H9 (cell line): Measurements from ENCODE around the gene TSPEAR. TPM values are rescaled to one million over a fixed set of nuclear protein-coding genes. Genes with fewer than 3 reads are reported as not detected.

Experiments used
- DNase-seq: peaks from one replicate; pipeline ENCODE4 v3.0.0-alpha.2; 2017
- H2AFZ ChIP-seq: one replicate; pipeline ENCODE4 v1.6.1; 2013; ENCODE audit warnings: mild to moderate bottlenecking, low read length, control low read depth, moderate library complexity
- H2AK5ac ChIP-seq: 2 replicates; pipeline ENCODE4 v1.6.1; 2013; ENCODE audit warnings: low read length, control low read depth, mixed read lengths; ENCODE audit not compliant: insufficient read length
- H2BK120ac ChIP-seq: one replicate; pipeline ENCODE4 v1.6.1; 2013; ENCODE audit warnings: low read depth, mild to moderate bottlenecking, low read length, control low read depth, inconsistent platforms; ENCODE audit not compliant: poor library complexity, severe bottlenecking
- H2BK12ac ChIP-seq: 2 replicates; pipeline ENCODE4 v1.6.1; 2013; ENCODE audit warnings: low read length, control low read depth, mixed read lengths, low read depth; ENCODE audit not compliant: insufficient read length
- H2BK15ac ChIP-seq: 2 replicates; pipeline ENCODE4 v1.6.1; 2013; ENCODE audit warnings: low read depth, low read length, control low read depth
- H2BK20ac ChIP-seq: one replicate; pipeline ENCODE4 v1.6.1; 2013; ENCODE audit warnings: low read depth, mild to moderate bottlenecking, low read length, control low read depth, inconsistent platforms; ENCODE audit not compliant: poor library complexity, severe bottlenecking
- H2BK5ac ChIP-seq: 2 replicates; pipeline ENCODE4 v1.6.1; 2013; ENCODE audit warnings: low read length, control low read depth, mixed read lengths; ENCODE audit not compliant: insufficient read length
- H3K14ac ChIP-seq: 2 replicates; pipeline ENCODE4 v1.6.1; 2013; ENCODE audit warnings: low read length, control low read depth; ENCODE audit not compliant: insufficient read depth
- H3K18ac ChIP-seq: 2 replicates; pipeline ENCODE4 v1.6.1; 2013; ENCODE audit warnings: low read depth, mild to moderate bottlenecking, mixed read lengths, low read length, control low read depth; ENCODE audit not compliant: insufficient read length
- H3K23ac ChIP-seq: 2 replicates; pipeline ENCODE4 v1.6.1; 2013; ENCODE audit warnings: low read length, control low read depth, mixed read lengths, low read depth; ENCODE audit not compliant: insufficient read length
- H3K23me2 ChIP-seq: 2 replicates; pipeline ENCODE4 v1.6.1; 2013; ENCODE audit warnings: low read depth, mild to moderate bottlenecking, mixed read lengths, low read length, control low read depth; ENCODE audit not compliant: insufficient read length, poor library complexity, severe bottlenecking
- H3K27ac ChIP-seq: 2 replicates; pipeline ENCODE4 v1.5.1; 2013; ENCODE audit warnings: low read length, control low read depth, mixed read lengths, low read depth; ENCODE audit not compliant: insufficient read length
- H3K27me3 ChIP-seq: 2 replicates; pipeline ENCODE4 v1.6.1; 2013; ENCODE audit warnings: low read length, control low read depth, inconsistent platforms; ENCODE audit not compliant: insufficient read depth
- H3K4ac ChIP-seq: 2 replicates; pipeline ENCODE4 v1.6.1; 2013; ENCODE audit warnings: low read depth, mild to moderate bottlenecking, control low read depth, inconsistent platforms, low read length, moderate library complexity
- H3K4me1 ChIP-seq: 2 replicates; pipeline ENCODE4 v1.6.1; 2013; ENCODE audit warnings: low read length, control low read depth, inconsistent platforms; ENCODE audit not compliant: insufficient read depth
- H3K4me2 ChIP-seq: 2 replicates; pipeline ENCODE4 v1.6.1; 2013; ENCODE audit warnings: low read length, control low read depth, mixed read lengths; ENCODE audit not compliant: insufficient read length, insufficient read depth
- H3K56ac ChIP-seq: 2 replicates; pipeline ENCODE4 v1.6.1; 2013; ENCODE audit warnings: low read depth, mild to moderate bottlenecking, mixed read lengths, low read length, control low read depth; ENCODE audit not compliant: insufficient read length
- H3K79me1 ChIP-seq: 2 replicates; pipeline ENCODE4 v1.6.1; 2013; ENCODE audit warnings: low read depth, mild to moderate bottlenecking, moderate library complexity, low read length, control low read depth, inconsistent platforms; ENCODE audit not compliant: insufficient read depth, poor library complexity, severe bottlenecking
- H3K79me2 ChIP-seq: 2 replicates; pipeline ENCODE4 v1.6.1; 2013; ENCODE audit warnings: low read length, control low read depth, inconsistent platforms; ENCODE audit not compliant: insufficient read depth
- H3K9ac ChIP-seq: 2 replicates; pipeline ENCODE4 v1.6.1; 2013; ENCODE audit warnings: low read length, control low read depth, mixed read lengths; ENCODE audit not compliant: insufficient read length; ENCODE audit errors: extremely low read depth
- H3K9me3 ChIP-seq: one replicate; pipeline ENCODE4 v1.6.1; 2013; ENCODE audit warnings: low read depth, low read length, inconsistent platforms; ENCODE audit not compliant: control insufficient read depth
- H3T11ph ChIP-seq: one replicate; pipeline ENCODE4 v1.6.1; 2013; ENCODE audit warnings: mild to moderate bottlenecking, low read length, control low read depth, inconsistent platforms
- H4K20me1 ChIP-seq: one replicate; pipeline ENCODE4 v1.6.1; 2013; ENCODE audit not compliant: control insufficient read depth, insufficient read length, insufficient read depth
- H4K5ac ChIP-seq: 2 replicates; pipeline ENCODE4 v1.6.1; 2013; ENCODE audit warnings: low read depth, mild to moderate bottlenecking, mixed read lengths, low read length, control low read depth; ENCODE audit not compliant: insufficient read length
- H4K8ac ChIP-seq: replicated peaks from 2 replicates; pipeline ENCODE4 v1.6.1; 2013; ENCODE audit warnings: low read length, control low read depth, mixed read lengths, low read depth; ENCODE audit not compliant: insufficient read length
- H4K91ac ChIP-seq: 2 replicates; pipeline ENCODE4 v1.6.1; 2013; ENCODE audit warnings: low read depth, mild to moderate bottlenecking, moderate library complexity, mixed read lengths, low read length, control low read depth; ENCODE audit not compliant: insufficient read length
- H3K27ac Mint-ChIP-seq, 3 experiments: 2 replicates in 2 of 3; 3 replicates in 1 of 3; pipeline ENCODE4 v1.8.0; 2020 to 2021; ENCODE audit warnings: mixed read lengths in 3 of 3, mild to moderate bottlenecking in 1 of 3, moderate library complexity in 1 of 3
- H3K27me3 Mint-ChIP-seq: 2 replicates; pipeline ENCODE4 v1.8.0; 2021; ENCODE audit warnings: low read depth, mild to moderate bottlenecking, moderate library complexity, mixed read lengths
- H3K36me3 Mint-ChIP-seq, 3 experiments: 2 replicates in 2 of 3; 3 replicates in 1 of 3; pipeline ENCODE4 v1.8.0; 2020 to 2021; ENCODE audit warnings: low read depth in 3 of 3, mixed read lengths in 3 of 3; ENCODE audit not compliant: insufficient read depth in 1 of 3
- H3K4me1 Mint-ChIP-seq, 2 experiments: 2 replicates each; pipeline ENCODE4 v1.8.0; 2020; ENCODE audit warnings: mixed read lengths in 2 of 2
- H3K4me3 Mint-ChIP-seq, 2 experiments: 2 replicates in 1 of 2; 3 replicates in 1 of 2; pipeline ENCODE4 v1.8.0; 2020 to 2021; ENCODE audit warnings: mild to moderate bottlenecking in 2 of 2, mixed read lengths in 2 of 2, moderate library complexity in 1 of 2
- H3K9me3 Mint-ChIP-seq, 2 experiments: 2 replicates in 1 of 2; 3 replicates in 1 of 2; pipeline ENCODE4 v1.8.0; 2020; ENCODE audit warnings: mild to moderate bottlenecking in 2 of 2, mixed read lengths in 2 of 2, moderate library complexity in 1 of 2
- CTCF ChIP-seq: fragments of 200-600 bp; sonication (generic); conservative IDR thresholded peaks from 3 replicates; pipeline ENCODE4 v1.8.0; 2021; ENCODE audit warnings: antibody characterized with exemption, mild to moderate bottlenecking
- WGBS: extraction: QIAGEN DNeasy Blood & Tissue Kit; methylation state at CpG from one replicate; pipeline ENCODE4 v1.1.7; 2013; ENCODE audit warnings: missing lambda C conversion rate, low lambda C conversion rate, mixed read lengths; ENCODE audit not compliant: insufficient read length; ENCODE audit errors: extremely low coverage; 5-methylcytosine and 5-hydroxymethylcytosine counted together
- total RNA-seq: library from RNA; stranded (reverse); gene quantifications from 2 replicates; pipeline ENCODE4 v1.2.1, GENCODE V29; 2021

TSPEAR gene
- total RNA-seq, 1 experiment from 2014 or later: 1.3 TPM

- H2BK20ac ChIP-seq: no peak overlapping the region
- no peaks in the 10 kb centered on the region for H3K9me3 ChIP-seq
- H3K18ac ChIP-seq: no peak overlapping the region
- H3K79me1 ChIP-seq: no peaks in the 10 kb centered on the region
- H3K9ac ChIP-seq: no peak overlapping the region
- no peak overlapping the region for H3K56ac ChIP-seq
- no peak overlapping the region for H4K5ac ChIP-seq
- no peak for DNase-seq
- WGBS: no CpG with 5 or more reads among the region's 30 CpGs
- no peak overlapping the region for H3K23ac ChIP-seq
- no peak overlapping the region for H2BK15ac ChIP-seq
- no peaks in the 10 kb centered on the region; a peak in 1 of 5 replicates for H3K9me3 Mint-ChIP-seq
- H3K79me2 ChIP-seq: no peaks in the 10 kb centered on the region
- no peak overlapping the region; the same call in 1 of the 2 replicates for H3K14ac ChIP-seq
- H3K27ac Mint-ChIP-seq: peak overlapping the region in 2 of 3 experiments; percentile 62 to 85; a peak in 3 of 7 replicates
- no peak for TF ChIP-seq CTCF
- no peak overlapping the region for H3T11ph ChIP-seq
- no peaks in the 10 kb centered on the region for H3K36me3 Mint-ChIP-seq
- no peaks in the 10 kb centered on the region for H3K27me3 ChIP-seq
- peaks cover 12% of the 10 kb centered on the region for H3K27me3 Mint-ChIP-seq
- H4K20me1 ChIP-seq: no peaks in the 10 kb centered on the region
- peaks cover 16 to 17% of the 10 kb centered on the region in 2 experiments for H3K4me1 Mint-ChIP-seq
- no peak overlapping the region for H3K4me3 Mint-ChIP-seq
- no peak overlapping the region for H4K91ac ChIP-seq
- no peak overlapping the region for H3K4ac ChIP-seq
- no peak overlapping the region for H2BK120ac ChIP-seq
- H2BK12ac ChIP-seq: no peak overlapping the region
- no peak overlapping the region for H3K4me2 ChIP-seq
- no peaks in the 10 kb centered on the region for H3K23me2 ChIP-seq
- no peak overlapping the region for H4K8ac ChIP-seq
- no peak overlapping the region for H3K27ac ChIP-seq
- H2AK5ac ChIP-seq: no peak overlapping the region
- no peak overlapping the region for H2BK5ac ChIP-seq
- H3K4me1 ChIP-seq: no peaks in the 10 kb centered on the region
- H2AFZ ChIP-seq: no peak overlapping the region
These were observed 153.7 kb downstream of the TSPEAR start for GRCh38 chr21:44557491-44558328.
